SK-N-SH treated with all-trans-retinoic acid at 6 μM for 48 hours (cell line): ENCODE results near the gene KLHL15.
"Not testable (repeated sequence)": the region's sequence is repeated elsewhere in the genome, so short reads cannot be mapped to it uniquely, and the experiment has no call there.

ENCODE experiments used
- PPARA ChIP-seq: fragments of 250-450 bp; sonication (Bioruptor Pico); IDR thresholded peaks from 2 replicates; pipeline ENCODE4 v1.5.0; 2020; ENCODE audit warnings: mild to moderate bottlenecking, borderline replicate concordance
- TCF4 ChIP-seq: fragments of 250-450 bp; sonication (Bioruptor Pico); IDR thresholded peaks from 2 replicates; pipeline ENCODE4 v1.8.0; 2021; ENCODE audit warnings: mild to moderate bottlenecking, moderate library complexity, borderline replicate concordance
- ZNF565 ChIP-seq: fragments of 450-650 bp; formaldehyde crosslinking; conservative IDR thresholded peaks from 2 replicates; pipeline ENCODE4 v1.5.0; 2020; ENCODE audit warnings: low read depth, mild to moderate bottlenecking, moderate library complexity
- TF ChIP-seq, protein P1 (sequence below): fragments of 250-450 bp; sonication (Bioruptor Pico); IDR thresholded peaks from 2 replicates; pipeline ENCODE4 v1.8.0; 2020; ENCODE audit warnings: mild to moderate bottlenecking, moderate library complexity, borderline replicate concordance
- TF ChIP-seq, protein P2 (sequence below): fragments of 250-450 bp; sonication (Bioruptor Pico); IDR thresholded peaks from 2 replicates; pipeline ENCODE4 v1.8.0; 2021; ENCODE audit warnings: low read depth, mild to moderate bottlenecking, moderate library complexity, borderline replicate concordance

DNA sequence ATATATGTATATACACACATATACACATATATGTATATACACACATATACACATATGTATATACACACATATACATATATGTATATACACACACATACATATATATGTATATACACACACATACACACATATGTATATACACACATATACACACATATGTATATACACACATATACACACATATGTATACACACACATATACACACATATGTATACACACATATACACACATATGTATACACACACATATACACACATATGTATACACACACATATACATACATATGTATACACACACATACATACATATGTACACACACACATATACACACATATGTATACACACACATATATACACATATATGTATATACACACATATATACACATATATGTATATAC lies 19.1 kb upstream of the KLHL15 start:
- not testable (repeated sequence) for TF ChIP-seq ZNF565; PPARA (CRISPR knock-in tag); TCF4 (CRISPR knock-in tag)
- TF ChIP-seq, protein P1, sequence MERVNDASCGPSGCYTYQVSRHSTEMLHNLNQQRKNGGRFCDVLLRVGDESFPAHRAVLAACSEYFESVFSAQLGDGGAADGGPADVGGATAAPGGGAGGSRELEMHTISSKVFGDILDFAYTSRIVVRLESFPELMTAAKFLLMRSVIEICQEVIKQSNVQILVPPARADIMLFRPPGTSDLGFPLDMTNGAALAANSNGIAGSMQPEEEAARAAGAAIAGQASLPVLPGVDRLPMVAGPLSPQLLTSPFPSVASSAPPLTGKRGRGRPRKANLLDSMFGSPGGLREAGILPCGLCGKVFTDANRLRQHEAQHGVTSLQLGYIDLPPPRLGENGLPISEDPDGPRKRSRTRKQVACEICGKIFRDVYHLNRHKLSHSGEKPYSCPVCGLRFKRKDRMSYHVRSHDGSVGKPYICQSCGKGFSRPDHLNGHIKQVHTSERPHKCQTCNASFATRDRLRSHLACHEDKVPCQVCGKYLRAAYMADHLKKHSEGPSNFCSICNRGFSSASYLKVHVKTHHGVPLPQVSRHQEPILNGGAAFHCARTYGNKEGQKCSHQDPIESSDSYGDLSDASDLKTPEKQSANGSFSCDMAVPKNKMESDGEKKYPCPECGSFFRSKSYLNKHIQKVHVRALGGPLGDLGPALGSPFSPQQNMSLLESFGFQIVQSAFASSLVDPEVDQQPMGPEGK = not testable (repeated sequence)
- TF ChIP-seq, protein P2, sequence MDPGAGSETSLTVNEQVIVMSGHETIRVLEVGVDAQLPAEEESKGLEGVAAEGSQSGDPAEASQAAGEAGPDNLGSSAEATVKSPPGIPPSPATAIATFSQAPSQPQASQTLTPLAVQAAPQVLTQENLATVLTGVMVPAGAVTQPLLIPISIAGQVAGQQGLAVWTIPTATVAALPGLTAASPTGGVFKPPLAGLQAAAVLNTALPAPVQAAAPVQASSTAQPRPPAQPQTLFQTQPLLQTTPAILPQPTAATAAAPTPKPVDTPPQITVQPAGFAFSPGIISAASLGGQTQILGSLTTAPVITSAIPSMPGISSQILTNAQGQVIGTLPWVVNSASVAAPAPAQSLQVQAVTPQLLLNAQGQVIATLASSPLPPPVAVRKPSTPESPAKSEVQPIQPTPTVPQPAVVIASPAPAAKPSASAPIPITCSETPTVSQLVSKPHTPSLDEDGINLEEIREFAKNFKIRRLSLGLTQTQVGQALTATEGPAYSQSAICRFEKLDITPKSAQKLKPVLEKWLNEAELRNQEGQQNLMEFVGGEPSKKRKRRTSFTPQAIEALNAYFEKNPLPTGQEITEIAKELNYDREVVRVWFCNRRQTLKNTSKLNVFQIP = not testable (repeated sequence)
